GM19035 (cell line): ENCODE measurements around the gene CAPRIN1.
A peak's percentile ranks its signal among the peaks of the same experiment; 100 is the strongest.
"Not testable (repeated sequence)": the region's sequence is repeated elsewhere in the genome, so short reads cannot be mapped to it uniquely, and the experiment has no call there.

Experiments
- ATAC-seq: cut with Tn5 transposase; IDR thresholded peaks from one replicate; pipeline ENCODE4 v1.9.1; 2021; ENCODE audit not compliant: unreplicated experiment

CAPRIN1 gene

DNA sequence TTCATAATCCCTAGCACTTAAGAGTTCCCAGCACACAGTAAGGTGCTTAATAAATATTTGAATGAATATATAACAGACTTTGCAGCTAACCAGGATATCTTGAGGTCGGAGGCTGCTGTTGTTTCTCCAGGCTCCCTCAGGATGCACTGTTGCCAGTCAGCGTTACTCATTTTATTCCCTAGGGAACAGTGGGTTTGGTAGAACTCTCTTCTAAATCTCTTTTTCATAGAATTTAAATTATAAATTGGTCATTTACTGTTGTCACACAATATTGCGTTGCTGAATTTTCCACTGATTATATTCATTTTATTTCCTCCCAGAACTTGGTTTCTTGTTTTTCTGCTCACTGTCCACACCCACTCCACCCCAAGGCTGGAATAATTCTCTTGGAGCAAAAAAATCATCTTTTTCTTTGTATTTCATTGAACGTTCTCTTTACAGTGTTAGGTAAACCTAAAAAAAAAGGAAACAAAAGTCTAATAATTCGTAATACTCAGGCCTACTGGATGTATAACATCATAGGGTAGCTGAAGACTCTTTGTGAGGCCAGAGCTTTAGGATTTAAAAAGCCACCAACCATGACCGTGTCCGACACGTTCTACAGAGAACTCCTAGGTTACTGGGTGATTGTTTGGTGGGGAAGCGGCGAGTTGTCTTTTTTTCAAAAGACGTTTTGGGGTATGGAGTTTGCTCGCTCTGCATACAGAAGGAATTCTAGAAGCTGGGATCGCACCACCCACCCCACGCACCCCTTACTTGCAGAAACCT is 766 bp upstream of the CAPRIN1 start:
- ATAC-seq, result no peak

DNA sequence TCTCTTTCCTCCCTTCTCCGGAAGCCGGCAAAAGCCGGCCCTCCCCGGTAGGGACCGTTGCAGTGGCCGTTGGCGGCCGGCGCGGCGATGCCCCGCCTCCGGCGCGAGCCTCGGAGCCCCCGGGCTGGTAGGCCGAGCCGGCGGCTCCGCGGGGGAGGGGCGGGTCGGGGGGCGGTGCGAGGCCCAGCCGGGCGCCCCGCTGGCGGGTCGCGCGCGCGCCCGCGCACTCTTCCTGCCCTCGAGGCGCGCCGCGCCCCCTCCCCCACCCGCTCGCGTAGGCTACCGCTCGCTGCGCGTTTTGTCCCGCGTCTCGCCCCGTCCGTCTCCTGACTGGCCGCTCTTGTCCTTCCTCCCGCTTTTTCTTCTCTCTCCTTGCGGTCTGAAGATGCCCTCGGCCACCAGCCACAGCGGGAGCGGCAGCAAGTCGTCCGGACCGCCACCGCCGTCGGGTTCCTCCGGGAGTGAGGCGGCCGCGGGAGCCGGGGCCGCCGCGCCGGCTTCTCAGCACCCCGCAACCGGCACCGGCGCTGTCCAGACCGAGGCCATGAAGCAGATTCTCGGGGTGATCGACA is 591 bp downstream of the CAPRIN1 start:
- ATAC-seq, result peak; percentile 69

DNA sequence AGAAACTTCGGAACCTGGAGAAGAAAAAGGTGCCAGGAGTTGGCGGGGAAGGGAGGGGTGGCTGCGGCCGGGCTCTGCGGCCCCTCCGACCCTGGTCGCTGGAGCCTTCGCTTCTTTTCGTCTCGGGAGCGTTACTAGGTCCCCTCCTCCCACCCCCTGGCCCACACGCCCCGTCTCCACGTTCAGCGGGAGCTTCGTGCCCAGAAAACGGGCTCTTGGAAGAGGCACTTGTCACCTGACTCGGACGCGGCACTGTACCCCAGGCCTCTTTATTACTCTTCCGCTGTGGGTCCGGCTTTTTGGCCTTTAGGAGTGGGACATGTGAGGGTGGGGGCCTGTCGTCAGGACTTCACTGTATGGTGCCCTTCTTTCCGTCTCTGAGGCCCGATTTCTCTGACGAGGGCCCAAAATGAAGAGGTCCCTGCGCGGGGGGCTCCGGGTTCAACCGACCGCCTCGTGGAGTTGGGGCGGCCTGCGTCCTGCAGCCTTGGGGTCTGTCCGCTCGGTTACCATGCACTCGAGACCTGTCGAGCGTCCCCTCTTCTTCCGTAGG is 1.2 kb downstream of the CAPRIN1 start:
- ATAC-seq, result no peak

DNA sequence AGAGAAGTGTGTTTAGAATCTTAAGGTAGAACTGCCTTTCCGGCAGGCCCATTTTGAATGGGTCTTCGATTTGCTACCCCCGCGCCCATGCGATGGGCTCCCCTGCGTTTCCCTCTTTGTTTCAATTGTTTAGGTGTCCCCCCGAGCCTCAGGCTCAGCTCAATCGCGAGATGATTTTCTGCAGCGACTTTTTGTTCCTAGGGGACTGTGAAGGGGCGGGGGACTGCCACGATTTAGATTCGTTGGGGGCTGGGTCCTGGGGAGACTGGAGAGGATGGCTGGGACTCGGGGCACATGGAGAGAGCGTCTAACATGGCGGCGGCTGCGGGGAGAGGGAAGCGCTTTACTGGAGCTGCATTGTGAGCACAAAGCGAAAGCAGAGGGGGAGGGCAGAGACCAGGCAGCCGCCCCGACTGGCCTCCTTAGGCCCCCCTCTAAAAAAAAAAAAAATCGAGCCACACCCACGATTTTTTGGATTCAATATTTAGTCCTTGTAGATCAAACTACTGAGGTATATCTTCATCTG is 1.7 kb downstream of the CAPRIN1 start:
- ATAC-seq, result peak; percentile 41

DNA sequence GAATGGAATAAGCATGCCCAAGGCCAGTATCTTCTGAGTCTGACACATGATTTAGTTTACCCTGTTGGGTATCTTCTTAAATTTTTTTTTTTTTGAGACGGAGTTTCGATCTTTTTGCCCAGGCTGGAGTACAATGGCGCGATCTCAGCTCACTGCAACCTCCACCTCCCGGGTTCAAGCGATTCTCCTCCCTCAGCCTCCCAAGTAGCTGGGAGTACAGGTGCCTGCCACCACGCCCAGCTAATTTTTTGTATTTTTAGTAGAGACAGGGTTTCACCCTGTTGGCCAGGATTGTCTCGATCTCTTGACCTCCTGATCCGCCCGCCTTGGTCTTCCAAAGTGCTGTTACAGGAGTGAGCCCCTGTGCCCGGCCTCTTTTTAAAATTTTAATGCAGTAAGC is 2.8 kb downstream of the CAPRIN1 start:
- not testable (repeated sequence) for ATAC-seq

DNA sequence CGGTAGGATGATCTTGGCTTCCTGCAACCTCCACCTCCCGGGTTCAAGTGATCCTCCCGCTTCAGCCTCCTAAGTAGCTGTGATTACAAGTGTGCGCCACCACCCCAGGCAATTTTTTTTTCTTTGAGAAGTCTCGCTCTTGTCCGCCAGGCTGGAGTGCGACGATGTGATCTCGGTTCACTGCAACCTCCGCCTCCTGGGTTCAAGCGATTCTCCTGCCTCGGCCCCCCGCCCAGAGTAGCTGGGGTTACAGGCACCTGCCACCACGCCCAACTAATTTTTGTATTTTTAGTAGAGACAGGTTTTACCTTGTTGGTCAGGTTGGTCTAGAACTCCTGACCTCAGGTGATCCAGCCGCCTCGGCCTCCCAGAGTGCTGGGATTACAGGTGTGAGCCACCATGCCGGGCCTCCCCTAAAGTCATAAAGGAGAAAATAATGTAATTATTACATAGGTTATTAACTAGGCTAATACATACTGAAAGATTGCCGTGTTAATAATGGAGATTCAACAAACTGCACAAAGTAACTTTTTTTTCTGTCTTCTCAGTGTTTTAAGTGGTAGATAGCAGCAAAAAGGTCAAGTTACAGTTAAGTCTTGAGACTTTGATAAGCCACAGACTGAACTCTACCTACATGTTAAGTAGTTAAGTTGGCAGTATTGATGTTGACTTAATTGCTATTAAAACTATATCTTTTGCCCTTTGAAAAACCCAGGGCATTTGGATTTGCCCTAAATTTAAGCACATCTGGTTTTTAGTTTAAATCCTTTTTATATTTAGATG is 3.9 kb downstream of the CAPRIN1 start:
- no peak for ATAC-seq

DNA sequence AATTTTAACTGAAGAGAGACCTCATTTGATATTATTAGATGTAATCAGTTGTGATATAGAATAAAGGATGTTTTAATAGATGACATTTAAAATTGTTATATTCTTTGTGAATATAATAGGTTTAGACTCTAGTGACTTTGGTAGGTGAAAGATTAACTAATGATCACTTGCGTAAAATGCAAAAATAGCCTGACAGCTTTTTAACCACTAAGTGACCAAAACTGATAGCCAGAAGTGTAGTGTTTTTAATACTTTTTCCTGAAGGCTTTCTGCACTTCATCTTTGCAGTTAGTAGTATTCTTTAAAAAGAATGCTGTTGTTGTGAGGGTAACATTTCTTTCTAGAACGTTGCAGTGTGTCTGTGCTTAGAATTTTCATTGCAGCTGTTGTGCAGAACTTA is 5.1 kb downstream of the CAPRIN1 start:
- ATAC-seq, result no peak

DNA sequence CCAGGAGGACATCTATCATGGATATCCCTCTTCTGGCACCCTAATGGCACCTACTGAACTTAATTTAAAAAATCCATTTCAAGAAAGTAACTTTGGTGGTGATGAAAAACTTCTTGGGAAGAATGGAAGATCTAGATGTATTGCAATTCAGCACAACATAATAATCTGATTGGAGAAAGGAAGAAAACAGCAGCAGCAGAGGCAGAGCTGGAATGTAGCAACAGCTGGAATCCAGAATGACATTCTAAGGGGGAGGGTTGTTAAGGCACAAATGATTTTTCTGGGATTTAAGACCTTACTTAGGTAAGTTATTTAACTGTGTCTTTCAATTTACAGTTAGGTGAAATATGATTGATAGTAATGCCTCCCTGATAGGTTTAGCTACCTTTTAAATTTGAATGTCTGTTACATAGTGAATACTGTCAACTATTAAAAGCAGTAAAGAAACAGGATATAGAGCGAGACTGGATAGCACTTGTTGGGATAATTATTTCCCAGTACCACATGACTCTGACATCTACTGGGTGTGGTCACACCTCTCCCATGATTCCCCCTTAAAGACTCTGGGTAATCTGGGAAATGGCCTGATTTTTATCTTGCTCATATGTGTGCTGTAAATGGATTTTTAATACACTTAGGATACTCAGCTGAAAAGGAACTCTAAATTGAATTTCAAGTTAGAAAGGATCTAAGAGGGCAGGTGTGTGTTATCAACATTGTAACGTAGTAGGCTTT is 11.7 kb downstream of the CAPRIN1 start:
- no peak for ATAC-seq

DNA sequence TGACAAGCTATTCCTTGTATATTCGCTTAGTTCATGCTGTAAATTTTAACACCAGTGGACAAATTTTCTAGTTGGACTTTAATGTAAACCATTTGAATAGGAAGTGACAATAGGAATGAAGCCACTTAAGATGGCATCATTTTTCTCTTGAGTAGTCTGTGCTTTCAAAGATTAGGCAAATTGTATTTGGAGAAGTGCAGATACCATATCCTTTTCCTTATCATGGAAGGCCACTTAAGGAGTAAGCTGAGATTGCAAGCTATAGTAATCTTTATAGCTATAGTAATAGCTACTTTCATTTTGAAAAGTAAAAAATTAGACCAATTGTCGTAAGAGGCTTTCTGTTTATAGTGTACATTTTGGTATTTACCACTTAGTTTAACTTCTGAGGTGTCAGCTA is 12.8 kb downstream of the CAPRIN1 start:
- ATAC-seq, result no peak

DNA sequence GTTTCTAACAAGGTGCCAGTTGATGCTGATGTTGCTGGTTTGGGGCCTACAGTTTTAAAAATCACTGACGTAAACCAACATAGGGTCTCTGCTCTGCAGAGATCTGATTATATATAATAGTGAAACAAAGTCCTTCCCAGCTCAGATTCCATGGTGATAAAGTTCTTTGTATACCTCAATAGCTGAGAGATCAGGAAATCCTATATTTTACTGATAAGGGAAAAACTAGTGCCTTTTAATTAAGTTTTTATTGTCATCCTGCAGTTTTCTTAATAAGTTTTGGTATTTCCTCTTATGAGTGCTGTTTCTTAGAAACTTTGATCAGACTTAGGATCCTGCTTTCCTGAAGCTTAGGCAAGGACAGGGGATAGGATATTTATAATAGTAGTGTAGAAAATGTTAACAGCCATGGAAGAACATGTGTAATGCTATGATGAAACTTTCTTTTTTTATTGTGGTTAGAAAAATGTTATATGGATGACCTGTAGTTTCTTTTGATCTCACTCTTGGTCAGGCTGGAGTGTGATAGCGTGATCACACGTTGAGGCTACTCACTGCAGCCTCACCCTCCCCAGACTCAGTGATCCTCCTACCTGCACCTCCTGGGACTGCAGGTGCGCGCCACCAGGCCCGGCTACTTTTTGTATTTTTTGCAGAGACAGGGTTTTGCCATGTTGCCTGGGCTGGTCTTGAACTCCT is 14.1 kb downstream of the CAPRIN1 start:
- no peak for ATAC-seq

DNA sequence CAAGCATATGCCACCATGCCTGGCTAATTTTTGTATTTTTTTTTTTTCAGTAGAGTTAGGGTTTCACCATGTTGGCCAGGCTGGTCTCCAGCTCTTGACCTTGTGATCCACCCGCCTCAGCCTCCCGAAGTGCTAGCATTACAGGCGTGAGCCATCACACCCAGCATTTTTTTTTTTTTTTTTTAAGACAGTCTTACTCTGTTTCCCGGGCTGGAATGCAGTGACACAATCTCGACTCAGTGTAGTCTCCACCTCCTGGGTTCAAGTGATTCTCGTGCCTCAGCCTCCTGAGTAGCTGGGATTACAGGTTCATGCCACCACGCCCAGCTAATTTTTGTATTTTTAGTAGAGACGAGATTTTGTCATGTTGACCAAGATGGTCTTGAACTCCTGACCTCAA is 15.2 kb downstream of the CAPRIN1 start:
- not testable (repeated sequence) for ATAC-seq

DNA sequence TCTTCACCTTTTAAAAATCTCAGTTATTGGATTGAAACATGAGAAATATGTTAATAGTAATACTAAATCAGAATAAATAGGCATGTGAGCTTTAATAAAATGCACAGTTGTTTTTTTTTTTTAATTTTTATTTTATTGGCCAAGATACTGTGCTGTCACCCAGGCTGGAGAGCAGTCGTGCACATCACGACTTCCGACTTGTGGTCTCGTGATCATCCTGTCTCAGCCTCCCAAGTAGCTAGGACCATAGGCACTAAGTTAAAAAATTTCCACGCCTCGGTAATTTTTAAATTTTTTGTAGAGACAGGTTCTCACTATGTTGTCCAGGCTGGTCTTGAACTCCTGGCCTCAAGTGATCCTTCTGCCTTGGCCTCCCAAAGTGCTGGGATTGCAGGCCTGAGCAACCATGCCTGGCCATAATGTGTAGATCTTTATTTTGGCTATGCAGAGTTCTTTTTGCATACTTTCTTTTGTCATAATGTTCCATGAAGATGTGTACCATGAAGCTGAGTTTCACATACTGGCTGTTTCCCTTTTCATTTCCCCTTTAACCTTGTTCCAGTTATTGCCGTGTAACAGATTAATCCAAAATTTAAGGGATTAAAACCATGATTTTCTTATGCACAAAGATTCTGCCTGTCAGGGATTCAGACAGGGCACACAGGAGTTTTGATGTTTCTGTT is 16.0 kb downstream of the CAPRIN1 start:
- ATAC-seq, result peak; percentile 52

DNA sequence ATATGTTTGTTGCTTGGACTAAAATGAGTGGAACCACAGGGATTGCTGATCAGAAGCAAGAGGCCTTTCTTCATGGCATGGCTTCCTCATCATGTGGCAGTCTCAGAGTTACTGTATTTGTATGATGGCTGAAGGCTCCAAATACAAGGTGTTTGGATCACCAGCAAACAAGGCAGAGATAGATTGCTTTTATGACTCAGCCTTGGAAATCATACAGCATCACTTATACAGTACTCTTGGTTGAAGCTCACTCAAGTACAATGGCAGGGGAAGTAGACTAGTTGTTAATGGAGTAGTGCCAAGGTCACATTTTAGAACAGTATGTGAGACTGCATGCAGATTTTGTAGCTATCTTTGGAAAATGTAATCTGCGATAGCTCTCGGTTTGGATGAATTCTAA is 16.6 kb downstream of the CAPRIN1 start:
- ATAC-seq, result no peak

DNA sequence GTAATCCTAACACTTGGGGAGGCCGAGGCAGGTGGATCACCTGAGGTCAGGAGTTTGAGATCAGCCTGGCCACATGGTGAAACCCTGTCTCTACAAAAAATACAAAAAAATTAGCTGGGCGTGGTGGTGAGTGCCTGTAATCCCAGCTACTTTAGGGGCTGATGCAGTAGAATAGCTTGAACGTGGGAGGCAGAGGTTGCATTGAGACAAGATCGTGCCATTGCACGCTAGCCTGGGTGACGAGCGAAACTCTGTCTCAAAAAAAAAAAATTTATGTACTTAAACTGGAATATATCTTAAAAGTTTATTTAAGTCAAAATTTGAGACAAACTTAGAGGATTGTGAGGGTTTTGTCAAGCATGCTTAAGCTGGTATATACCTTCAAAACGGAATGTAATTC is 19.8 kb downstream of the CAPRIN1 start:
- ATAC-seq, result not testable (repeated sequence)

DNA sequence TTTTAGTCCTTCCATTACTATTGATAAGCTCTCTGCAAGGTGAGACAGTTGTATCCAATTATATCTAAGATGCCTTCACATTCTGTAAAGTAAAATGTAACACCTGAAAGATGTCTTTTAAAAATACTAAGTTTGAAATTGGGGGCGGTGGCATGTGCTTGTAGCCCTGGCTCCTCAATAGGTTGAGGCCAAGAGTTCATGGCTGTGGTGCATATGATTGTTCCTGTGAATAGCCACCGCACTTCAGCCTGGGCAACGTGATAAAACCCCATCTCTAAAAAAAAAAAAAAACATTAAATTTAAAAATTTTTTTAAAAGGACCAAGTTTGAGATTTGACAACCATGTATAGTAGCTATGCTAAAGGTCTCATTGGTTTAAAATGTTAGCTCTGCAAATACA is 20.5 kb downstream of the CAPRIN1 start:
- ATAC-seq, result no peak

DNA sequence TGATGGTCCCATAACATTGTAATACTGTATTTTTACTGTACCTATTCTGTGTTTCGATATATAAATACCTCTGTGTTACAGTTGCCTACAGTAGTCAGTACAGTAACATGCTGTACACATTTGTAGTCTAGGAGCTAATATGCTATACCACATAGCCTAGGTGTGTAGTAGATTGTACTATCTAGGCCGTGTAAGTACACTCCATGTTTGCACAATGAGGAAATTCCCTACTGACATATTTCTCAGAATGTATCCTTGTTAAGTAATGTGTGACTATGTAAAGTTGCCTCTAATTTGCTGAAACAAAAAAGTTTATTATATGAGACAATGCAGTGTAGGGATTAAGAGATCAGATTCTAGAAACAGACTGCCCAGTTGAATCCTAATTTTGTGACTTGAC is 21.3 kb downstream of the CAPRIN1 start:
- no peak for ATAC-seq

DNA sequence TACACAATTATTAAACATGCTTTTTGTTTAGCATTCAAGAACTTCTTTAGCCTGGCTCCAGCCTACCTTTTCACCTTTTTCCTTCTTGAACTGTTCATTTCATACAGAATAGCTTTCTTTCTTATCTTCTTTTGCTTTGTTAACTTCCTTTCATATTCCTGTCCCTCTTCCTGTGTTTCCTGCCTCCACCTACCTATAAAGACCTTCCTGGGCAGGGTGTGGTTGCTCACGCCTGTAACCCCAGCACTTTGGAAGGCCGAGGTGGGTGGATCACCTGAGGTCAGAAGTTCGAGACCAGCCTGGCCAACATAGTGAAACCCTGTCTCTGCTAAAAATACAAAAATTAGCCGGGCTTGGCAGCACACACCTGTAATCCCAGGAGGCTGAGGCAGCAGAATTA is 22.9 kb downstream of the CAPRIN1 start:
- no peak for ATAC-seq

DNA sequence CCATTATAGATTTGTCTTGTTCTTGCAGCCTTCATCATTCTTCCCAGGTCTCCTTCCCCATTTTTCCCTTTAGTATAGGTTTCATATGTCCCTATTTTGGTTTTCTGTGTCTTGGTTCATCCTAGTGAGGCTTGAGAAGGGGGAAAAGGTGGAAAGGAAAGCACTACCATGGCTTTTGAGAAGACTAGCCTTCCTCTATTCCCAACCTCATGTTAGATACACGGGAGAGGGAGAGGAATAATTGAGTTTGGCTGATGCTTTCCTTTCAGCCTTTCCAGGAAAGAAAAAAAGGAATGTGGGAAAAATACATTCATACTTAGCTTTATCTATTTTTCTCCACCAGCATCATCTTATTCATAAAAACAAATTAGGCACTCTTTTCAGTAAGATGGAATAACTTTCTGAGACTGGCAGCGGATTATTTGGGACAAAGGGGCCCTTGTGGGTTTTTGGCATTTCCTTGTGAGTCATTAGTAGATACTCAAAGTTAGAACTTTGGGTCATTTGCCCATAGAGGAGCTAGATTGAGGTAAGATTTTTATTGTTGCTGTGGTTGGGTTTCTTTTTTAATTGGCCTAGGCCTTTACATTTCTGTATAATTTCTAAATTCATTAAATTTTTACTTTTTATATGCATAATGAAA is 23.8 kb downstream of the CAPRIN1 start:
- no peak for ATAC-seq

DNA sequence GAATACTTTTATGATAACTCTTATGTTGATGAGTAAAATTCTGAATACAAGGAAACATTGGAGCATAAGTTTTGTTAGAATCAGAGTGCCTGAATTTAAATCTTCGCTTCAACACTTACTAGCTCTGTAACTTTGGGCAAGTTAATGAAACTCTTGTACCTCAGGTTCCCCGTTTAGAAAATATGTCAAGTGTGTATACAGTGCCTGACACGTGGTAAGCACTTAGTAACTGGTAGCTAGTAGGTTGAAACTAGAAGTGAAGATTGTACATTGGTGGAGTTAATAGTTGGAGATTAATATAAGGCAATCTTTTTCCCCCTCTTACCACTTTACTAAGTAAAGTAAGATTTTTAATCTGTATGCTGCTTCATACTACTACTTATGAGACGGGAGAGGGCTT is 29.1 kb downstream of the CAPRIN1 start:
- no peak for ATAC-seq
